ENCODE data around the gene SLC2A2. TPM values are rescaled to one million over a fixed set of nuclear protein-coding genes. Genes with fewer than 3 reads are reported as not detected.

The SLC2A2 gene
- total RNA-seq, 2 experiments from 2014 or later, result not detected

- Mint-ChIP-seq H3K4me3 (no peak overlapping the region), H3K9me3 (peaks cover 3% of the 10 kb centered on the region), H3K36me3 (no peaks in the 10 kb centered on the region), H3K4me1 (ENCODE audit: low read depth) (no peaks in the 10 kb centered on the region), H3K27me3 (no peaks in the 10 kb centered on the region), H3K27ac (no peak overlapping the region)
- DNase-seq, result no peak
- ChIA-PET POLR2A (interaction anchor here (0.5 kb wide), 1 partner anchor 722 kb away, joined by 4 read pairs; no protein-coding TSS in a partner anchor), CTCF (interaction anchor here (1.2 kb wide), 1 partner anchor 107 kb away, joined by 3 read pairs; no protein-coding TSS in a partner anchor)
- intact Hi-C loops (cut with micrococcal nuclease), result no loop called here
These were observed 29.0 kb upstream of the SLC2A2 start for GRCh38 chr3:171055336-171056178.

- Mint-ChIP-seq H3K9me3 (peaks cover 3% of the 10 kb centered on the region), H3K27me3 (no peaks in the 10 kb centered on the region), H3K4me3 (no peak overlapping the region), H3K4me1 (ENCODE audit: low read depth) (no peaks in the 10 kb centered on the region), H3K36me3 (no peaks in the 10 kb centered on the region), H3K27ac (no peak overlapping the region)
- intact Hi-C loops (cut with micrococcal nuclease), result loop anchor here (5.0 kb wide), 1 partner anchor 717 kb away; no protein-coding TSS in a partner anchor
- CTCF ChIA-PET, result interaction anchor here (1.2 kb wide), 1 partner anchor 108 kb away, joined by 3 read pairs; no protein-coding TSS in a partner anchor
- DNase-seq, result no peak
- POLR2A ChIA-PET, result no interaction called here
These were observed 28.4 kb upstream of the SLC2A2 start for GRCh38 chr3:171054921-171055320.

GRCh38 chr3:171054231-171054630, 27.7 kb upstream of the SLC2A2 start:
- ChIA-PET CTCF (interaction anchor here (1.2 kb wide), 1 partner anchor 109 kb away, joined by 3 read pairs; no protein-coding TSS in a partner anchor), POLR2A (no interaction called here)
- H3K4me3 Mint-ChIP-seq, result no peak overlapping the region

DNA sequence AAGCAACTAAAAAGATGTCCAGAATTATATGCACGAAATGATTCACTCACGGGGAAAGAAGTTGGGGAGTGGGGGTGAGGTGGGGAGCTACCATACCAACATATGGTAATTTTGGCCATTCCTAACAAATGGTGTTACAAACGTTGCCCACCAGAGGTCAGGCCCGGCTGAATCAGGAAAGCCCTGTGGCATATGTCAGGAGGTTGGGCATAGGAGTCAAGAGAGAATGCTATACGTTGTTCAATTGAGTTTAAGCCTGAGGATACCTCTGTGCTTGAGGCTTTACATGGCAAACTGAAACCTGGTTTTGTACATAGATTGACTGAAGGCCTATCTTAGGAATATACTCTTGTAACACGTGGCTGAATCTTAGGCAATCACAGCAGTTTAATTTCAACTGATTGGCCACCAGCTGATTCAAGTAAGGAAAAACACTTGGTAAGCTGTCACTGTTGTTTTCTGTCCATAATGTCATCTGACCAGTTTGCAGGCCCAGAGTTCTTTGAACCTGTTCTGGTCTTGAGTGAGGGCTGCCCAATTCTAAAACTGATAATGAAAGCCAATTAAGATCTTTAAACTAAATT, 23.4 kb upstream of the SLC2A2 start:
- intact Hi-C loops (cut with micrococcal nuclease), result loop anchor here (1.0 to 5.0 kb wide), 3 partner anchors 516 to 782 kb away; no protein-coding TSS in a partner anchor
- no peaks in the 10 kb centered on the region for H3K4me1 Mint-ChIP-seq (ENCODE audit: low read depth)
- peaks cover 3% of the 10 kb centered on the region for H3K9me3 Mint-ChIP-seq
- peaks cover 8% of the 10 kb centered on the region for H3K27me3 Mint-ChIP-seq
- H3K4me3 Mint-ChIP-seq, result no peak overlapping the region
- ChIA-PET CTCF (interaction anchor here (0.9 to 3.1 kb wide), 8 partner anchors 15 to 723 kb away, joined by 3 to 20 read pairs (median 6); no protein-coding TSS in a partner anchor), POLR2A (no interaction called here)
- peak; percentile 61 for DNase-seq
- H3K27ac Mint-ChIP-seq, result no peak overlapping the region
- H3K36me3 Mint-ChIP-seq, result no peaks in the 10 kb centered on the region

More at GRCh38 chr3:171054231-171054630, 27.7 kb upstream of the SLC2A2 start:
- H3K9me3 Mint-ChIP-seq, result peaks cover 3% of the 10 kb centered on the region
- H3K4me1 Mint-ChIP-seq (ENCODE audit: low read depth), result no peaks in the 10 kb centered on the region
- H3K27ac Mint-ChIP-seq, result no peak overlapping the region
- no peaks in the 10 kb centered on the region for H3K36me3 Mint-ChIP-seq
- H3K27me3 Mint-ChIP-seq, result peaks cover 3% of the 10 kb centered on the region
- intact Hi-C loops (cut with micrococcal nuclease), result loop anchor here (5.0 kb wide), 1 partner anchor 718 kb away; no protein-coding TSS in a partner anchor
- DNase-seq, result no peak

DNA sequence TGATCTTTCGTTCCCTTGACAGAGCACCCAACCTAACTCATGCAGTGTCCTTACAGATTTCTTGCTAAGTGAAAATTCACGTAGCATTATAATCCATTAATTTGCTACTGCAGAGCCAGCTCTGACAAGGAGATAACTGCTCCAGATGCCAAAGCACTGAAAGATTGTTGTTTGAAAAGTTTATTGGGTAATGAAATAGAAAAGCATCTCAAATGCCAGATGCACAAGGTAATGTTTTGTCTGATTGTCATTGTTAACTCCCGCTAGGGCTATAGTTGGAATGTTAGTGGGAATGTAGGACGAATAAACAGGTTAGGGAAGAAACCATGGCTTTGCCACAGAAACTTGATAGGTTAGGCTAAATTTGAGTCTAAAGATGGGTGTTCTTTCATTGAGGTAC, 20.2 kb upstream of the SLC2A2 start:
- intact Hi-C loops (cut with micrococcal nuclease), result loop anchor here (5.0 kb wide), 1 partner anchor 786 kb away; no protein-coding TSS in a partner anchor
- Mint-ChIP-seq H3K27ac (no peak overlapping the region), H3K36me3 (no peaks in the 10 kb centered on the region), H3K4me3 (no peak overlapping the region), H3K27me3 (peaks cover 13% of the 10 kb centered on the region), H3K4me1 (ENCODE audit: low read depth) (no peaks in the 10 kb centered on the region), H3K9me3 (no peaks in the 10 kb centered on the region)
- no peak for DNase-seq
- ChIA-PET CTCF (interaction anchor here (1.0 to 1.2 kb wide), 2 partner anchors 85 to 726 kb away, joined by 4 read pairs; no protein-coding TSS in a partner anchor), POLR2A (no interaction called here)

DNA sequence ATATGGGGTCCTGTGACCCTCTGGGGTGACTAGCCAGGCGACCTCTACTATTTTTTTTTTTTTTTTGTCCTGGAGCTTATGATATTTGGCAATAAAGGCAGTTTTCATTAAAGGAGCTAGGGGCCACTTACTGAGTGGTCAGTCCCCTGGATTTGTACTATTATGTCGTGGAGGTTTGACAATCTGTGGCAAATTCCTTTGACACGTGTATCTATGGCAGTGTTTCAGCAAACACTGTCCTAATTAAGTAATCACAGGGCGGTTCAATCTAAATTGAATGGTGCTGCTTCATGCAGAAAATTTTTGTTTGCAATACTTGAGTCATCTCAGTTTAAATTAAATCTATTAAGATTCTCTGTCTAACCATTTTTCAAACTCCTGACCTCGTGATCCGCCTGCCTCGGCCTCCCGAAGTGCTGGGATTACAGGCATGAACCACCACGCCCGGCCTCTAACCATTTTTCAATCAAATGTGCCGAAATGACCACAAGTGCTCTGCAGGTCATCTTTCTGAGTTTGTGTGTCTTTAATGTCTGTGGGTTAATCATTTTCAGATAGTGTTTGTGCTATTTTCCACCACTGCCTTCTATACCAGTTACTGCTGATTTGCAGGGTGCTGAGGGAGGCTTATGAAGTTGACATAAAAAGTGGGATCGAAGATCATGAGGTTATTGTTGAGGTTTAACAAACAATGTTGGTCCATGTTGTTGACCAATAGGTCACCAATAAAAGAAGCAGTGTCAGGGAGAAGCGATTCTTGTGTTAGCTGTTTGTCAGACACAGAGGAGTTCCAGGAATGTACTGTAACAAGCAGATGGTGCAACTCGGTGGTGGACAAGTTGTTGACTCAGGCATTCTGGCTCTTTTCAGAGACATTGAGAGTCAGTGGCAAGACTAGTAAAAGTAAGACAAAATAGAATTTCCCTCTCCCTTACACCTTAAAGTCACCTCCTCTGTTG, 18.6 kb upstream of the SLC2A2 start:
- CTCF ChIA-PET, result no interaction called here

DNA sequence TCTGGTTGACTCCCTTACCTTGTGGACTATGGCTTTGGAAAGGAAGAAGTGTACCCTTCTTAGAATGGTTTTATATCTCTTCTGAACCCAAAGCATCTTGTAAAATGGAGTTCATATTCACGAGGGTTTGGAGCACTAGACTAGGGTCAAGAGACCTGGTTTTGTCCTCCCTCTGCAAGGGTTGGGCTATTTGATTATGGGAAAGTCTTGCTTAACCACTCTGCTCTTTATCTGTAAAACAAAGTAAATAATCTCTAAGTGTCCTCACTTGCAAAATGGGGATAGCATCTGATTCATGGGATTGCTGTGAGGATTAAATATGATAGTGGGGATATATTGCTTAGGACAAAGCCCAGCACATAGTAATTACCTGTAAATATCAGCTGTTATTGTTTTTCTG, 17.9 kb upstream of the SLC2A2 start:
- no peaks in the 10 kb centered on the region for H3K4me1 Mint-ChIP-seq (ENCODE audit: low read depth)
- no peak for DNase-seq
- ChIA-PET CTCF (interaction anchor here (1.0 kb wide), 1 partner anchor 175 kb away, joined by 3 read pairs; no protein-coding TSS in a partner anchor), POLR2A (no interaction called here)
- H3K36me3 Mint-ChIP-seq, result no peaks in the 10 kb centered on the region
- intact Hi-C loops (cut with micrococcal nuclease), result no loop called here
- H3K27me3 Mint-ChIP-seq, result peaks cover 11% of the 10 kb centered on the region
- H3K9me3 Mint-ChIP-seq, result no peaks in the 10 kb centered on the region
- H3K4me3 Mint-ChIP-seq, result no peak overlapping the region
- no peak overlapping the region for H3K27ac Mint-ChIP-seq

More for the DNA sequence above, 18.6 kb upstream of the SLC2A2 start:
- H3K36me3 Mint-ChIP-seq, result no peaks in the 10 kb centered on the region
- intact Hi-C loops (cut with micrococcal nuclease), result loop anchor here (5.0 kb wide), 1 partner anchor 787 kb away; no protein-coding TSS in a partner anchor
- no peaks in the 10 kb centered on the region for H3K4me1 Mint-ChIP-seq (ENCODE audit: low read depth)
- DNase-seq, result no peak
- no peaks in the 10 kb centered on the region for H3K9me3 Mint-ChIP-seq
- H3K27ac Mint-ChIP-seq, result no peak overlapping the region
- peaks cover 13% of the 10 kb centered on the region for H3K27me3 Mint-ChIP-seq
- no peak overlapping the region for H3K4me3 Mint-ChIP-seq
- POLR2A ChIA-PET, result no interaction called here

DNA sequence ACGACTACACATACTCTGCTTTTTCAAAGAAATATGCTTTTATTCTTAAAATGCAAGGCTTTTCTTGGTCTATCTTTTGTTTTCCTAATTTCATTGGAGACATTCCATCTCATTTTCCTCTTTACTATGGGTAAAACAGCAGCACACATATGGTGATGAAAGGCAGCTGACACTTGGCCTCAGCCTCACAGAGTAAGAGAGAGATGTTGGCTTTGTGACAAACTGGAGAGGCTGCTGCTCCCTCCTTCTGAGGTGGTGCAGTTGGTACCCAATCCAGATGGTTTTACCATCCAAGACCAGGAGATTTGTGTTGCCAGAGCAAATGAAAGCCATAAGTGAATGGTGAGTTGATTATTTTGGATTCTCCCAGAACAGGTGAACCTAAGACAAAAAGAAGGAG, 13.2 kb upstream of the SLC2A2 start:
- POLR2A ChIA-PET, result no interaction called here

GRCh38 chr3:171038342-171038741, 11.8 kb upstream of the SLC2A2 start:
- ChIA-PET CTCF (no interaction called here), POLR2A (no interaction called here)
- peaks cover 12% of the 10 kb centered on the region for H3K27me3 Mint-ChIP-seq
- no peak overlapping the region for H3K27ac Mint-ChIP-seq
- no peaks in the 10 kb centered on the region for H3K36me3 Mint-ChIP-seq
- intact Hi-C loops (cut with micrococcal nuclease), result no loop called here
- H3K9me3 Mint-ChIP-seq, result no peaks in the 10 kb centered on the region
- DNase-seq, result no peak
- H3K4me1 Mint-ChIP-seq (ENCODE audit: low read depth), result no peaks in the 10 kb centered on the region
- no peak overlapping the region for H3K4me3 Mint-ChIP-seq

More for the DNA sequence above, 13.2 kb upstream of the SLC2A2 start:
- no peaks in the 10 kb centered on the region for H3K9me3 Mint-ChIP-seq
- peaks cover 12% of the 10 kb centered on the region for H3K27me3 Mint-ChIP-seq
- H3K4me3 Mint-ChIP-seq, result no peak overlapping the region
- H3K27ac Mint-ChIP-seq, result no peak overlapping the region
- DNase-seq, result no peak
- intact Hi-C loops (cut with micrococcal nuclease), result no loop called here
- H3K36me3 Mint-ChIP-seq, result no peaks in the 10 kb centered on the region
- CTCF ChIA-PET, result no interaction called here
- no peaks in the 10 kb centered on the region for H3K4me1 Mint-ChIP-seq (ENCODE audit: low read depth)

DNA sequence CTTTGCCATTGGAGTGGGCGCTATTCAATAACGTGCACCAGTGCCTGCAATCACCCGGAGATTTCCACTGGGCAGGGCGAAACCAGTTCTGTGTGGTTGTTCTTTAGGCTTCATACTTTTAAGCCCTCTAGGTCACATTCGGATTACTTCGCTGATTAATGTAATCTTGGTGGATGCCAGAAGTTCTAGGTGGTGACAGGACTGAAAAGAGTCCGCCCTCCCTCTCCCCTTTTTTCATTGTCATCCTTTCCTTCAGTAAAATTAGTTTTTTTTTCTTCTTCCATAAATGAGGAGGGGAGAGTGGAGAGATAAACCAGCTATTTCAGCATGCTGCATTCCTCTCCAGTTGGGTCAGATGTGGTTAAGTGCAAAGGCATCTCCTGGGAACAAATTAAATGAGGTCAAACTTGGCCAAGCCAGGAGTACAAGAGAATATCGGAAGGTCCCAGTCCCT, 2.3 kb upstream of the SLC2A2 start:
- intact Hi-C loops (cut with micrococcal nuclease), result loop anchor here (1.0 to 5.0 kb wide), 3 partner anchors 121 to 218 kb away; partner anchors contain the start of genes EIF5A2 and RPL22L1
- ChIA-PET CTCF (no interaction called here), POLR2A (no interaction called here)
- Mint-ChIP-seq H3K27ac (no peak overlapping the region), H3K27me3 (peaks cover 14% of the 10 kb centered on the region), H3K4me1 (ENCODE audit: low read depth) (no peaks in the 10 kb centered on the region), H3K4me3 (no peak overlapping the region), H3K36me3 (no peaks in the 10 kb centered on the region), H3K9me3 (no peaks in the 10 kb centered on the region)
- DNase-seq, result no peak

DNA sequence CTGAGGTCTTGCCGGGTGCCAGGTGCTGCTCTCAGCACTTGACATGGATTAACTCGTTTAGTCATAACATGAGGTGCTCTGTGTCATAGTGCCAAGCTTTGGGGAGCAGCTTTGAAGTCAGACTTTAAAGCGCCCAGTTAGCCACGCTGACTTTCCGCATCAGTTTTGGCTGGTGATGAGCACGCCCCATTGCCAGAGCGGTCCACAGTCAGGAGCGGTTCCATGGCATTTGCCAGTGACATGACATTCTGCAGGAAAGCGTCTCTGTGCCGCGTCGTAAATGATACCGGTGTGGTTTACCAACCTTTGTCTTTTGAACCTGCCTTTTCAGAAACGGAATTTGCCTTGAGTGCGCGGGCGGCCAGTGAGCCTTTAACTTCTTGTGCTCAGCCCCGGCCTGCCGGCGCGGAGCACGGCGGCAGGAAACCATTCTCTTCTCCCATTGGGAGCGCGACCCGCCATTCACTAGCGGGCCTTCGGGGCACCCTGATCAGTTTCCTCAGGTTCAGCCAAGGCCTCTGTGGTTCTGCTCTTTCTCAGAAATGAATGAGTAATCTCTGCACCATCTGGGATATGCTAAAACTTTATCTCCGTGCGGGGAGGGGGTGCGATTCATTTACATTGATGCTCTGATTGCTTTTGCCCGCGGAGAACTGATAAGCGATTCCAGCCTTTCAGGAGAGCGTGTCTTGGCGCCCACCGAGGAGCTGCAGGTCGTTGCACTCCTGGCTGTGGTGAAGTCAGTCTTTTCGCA, 1.7 kb upstream of the SLC2A2 start:
- no peaks in the 10 kb centered on the region for H3K36me3 Mint-ChIP-seq

More for the DNA sequence above, 1.7 kb upstream of the SLC2A2 start:
- H3K4me1 Mint-ChIP-seq (ENCODE audit: low read depth), result no peaks in the 10 kb centered on the region
- intact Hi-C loops (cut with micrococcal nuclease), result loop anchor here (1.0 to 5.0 kb wide), 3 partner anchors 120 to 219 kb away; partner anchors contain the start of genes EIF5A2 and RPL22L1
- ChIA-PET CTCF (no interaction called here), POLR2A (no interaction called here)
- H3K27ac Mint-ChIP-seq, result no peak overlapping the region
- peak; percentile 80 for DNase-seq
- peaks cover 14% of the 10 kb centered on the region for H3K27me3 Mint-ChIP-seq
- no peak overlapping the region for H3K4me3 Mint-ChIP-seq
- no peaks in the 10 kb centered on the region for H3K9me3 Mint-ChIP-seq

Measured in activated CD4-positive, alpha-beta memory T cell treated with anti-CD3 and anti-CD28 coated beads for 36 hours (primary cell).